ENCODE measurements around the gene GFOD1.

DNA sequence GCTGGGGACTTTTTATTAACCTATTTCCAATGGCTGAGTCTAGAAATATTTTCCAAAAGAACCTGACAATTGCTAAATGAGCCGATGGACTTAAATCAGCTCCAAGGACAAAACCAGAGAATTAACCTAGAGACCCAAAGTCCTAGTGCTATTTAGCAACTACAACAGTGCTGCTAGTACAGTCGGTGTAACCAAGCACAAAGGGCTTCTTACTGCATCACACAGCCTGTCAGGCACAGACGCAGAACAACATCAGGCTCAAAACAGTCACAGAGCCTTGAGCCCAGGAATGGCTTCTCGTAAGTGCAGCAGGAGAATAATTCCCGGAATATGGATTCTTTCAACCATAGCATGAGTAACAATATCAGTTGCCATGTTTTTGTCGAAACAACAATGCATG, 70.0 kb downstream of the GFOD1 start:
- TF ChIP-seq CTCF (conservative IDR thresholded peaks at IDR 0.05; ENCODE audit: low read depth, low read length) (no peak), EZH2 (IDR thresholded peaks at IDR 0.05; ENCODE audit: borderline replicate concordance, low read depth, low read length, poor library complexity, severe bottlenecking) (no peak)
